Kidney tubule cell (primary cell): ENCODE measurements around the gene DOK7.
"Not testable (repeated sequence)": the region's sequence is repeated elsewhere in the genome, so short reads cannot be mapped to it uniquely, and the experiment has no call there.

Experiments
- DNase-seq: peaks from one replicate; pipeline ENCODE4 v3.0.0-alpha.2; 2018; ENCODE audit warnings: low spot score

DOK7 gene

DNA sequence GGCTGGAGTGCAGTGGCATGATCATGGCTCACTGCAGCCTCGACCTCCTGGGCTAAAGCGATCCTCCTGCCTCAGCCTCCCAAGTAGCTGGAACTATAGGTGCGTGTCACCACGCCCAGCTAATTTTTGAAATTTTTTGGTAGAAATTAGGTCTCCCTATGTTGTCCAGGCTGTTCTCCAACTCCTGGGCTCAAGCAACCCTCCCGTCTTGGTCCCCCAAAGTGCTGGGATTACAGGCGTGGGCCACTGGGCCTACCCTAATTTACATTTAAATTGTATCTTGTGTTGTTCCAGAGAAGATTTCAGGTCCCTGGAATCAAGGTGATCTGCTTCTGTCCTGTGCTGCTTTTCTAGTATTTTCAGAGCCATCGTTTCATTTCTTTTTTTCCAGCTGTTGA is 70.3 kb downstream of the DOK7 start:
- DNase-seq: no peak

DNA sequence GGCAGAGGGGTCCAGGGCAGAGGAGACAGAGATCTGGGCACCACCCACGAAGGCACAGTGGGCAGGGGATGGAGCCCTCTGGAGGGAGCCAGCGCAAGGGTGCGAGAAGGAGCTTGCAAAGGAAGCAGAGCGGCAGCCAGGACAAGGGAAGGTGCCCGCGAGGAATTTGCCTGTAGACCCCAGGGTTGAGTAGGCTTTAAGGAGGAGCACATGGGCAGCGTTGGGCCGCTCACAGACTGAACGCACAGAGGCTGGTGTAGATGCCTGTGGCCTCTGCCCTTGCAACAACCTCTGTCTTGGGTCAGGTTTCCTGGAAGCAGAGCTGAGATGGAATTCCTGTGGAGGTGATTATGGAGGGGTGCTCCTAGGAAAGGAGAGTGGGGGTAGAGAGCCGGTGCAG is 72.7 kb downstream of the DOK7 start:
- DNase-seq: not testable (repeated sequence)

DNA sequence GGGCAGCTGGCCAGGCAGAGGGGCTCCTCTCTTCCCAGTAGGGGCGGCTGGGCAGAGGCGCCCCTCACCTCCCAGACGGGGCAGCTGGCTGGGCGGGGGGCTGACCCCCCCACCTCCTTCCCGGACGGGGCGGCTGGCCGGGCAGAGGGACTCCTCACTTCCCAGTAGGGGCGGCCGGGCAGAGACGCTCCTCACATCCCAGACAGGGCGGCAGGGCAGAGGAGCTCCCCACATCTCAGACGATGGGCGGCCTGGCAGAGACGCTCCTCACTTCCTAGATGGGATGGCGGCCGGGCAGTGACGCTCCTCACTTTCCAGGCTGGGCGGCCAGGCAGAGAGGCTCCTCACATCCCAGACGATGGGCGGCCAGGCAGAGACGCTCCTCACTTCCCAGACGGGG is 75.8 kb downstream of the DOK7 start:
- not testable (repeated sequence) for DNase-seq

DNA sequence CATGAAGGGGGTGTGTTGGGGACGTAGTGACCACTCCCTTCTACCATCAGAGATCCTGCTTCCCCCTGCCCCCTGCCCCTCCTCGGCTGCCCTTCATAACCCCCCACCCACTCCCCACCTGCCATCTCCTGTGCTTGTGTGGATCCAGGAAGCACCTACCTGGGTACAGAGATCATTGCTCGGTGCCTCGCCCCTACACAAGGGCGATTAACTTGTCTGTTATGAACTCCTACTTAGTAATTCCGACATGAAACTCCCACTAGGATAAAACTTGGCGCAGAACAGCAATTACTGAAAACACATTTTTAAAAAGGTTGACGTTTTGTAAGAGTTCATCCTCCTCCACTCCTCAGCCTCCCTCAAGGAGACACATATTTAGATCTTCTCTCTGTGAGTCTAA is 80.3 kb downstream of the DOK7 start:
- DNase-seq: not testable (repeated sequence)
